IPS-18c (cell line): ENCODE data around the gene ZNF674.
"Not testable (repeated sequence)": the region's sequence is repeated elsewhere in the genome, so short reads cannot be mapped to it uniquely, and the experiment has no call there.

Source experiments
- H3K4me3 ChIP-seq: 2 replicates; pipeline ENCODE4 v1.7.0; 2013; ENCODE audit warnings: low read depth, mild to moderate bottlenecking, low read length, moderate library complexity; ENCODE audit not compliant: insufficient read depth
- H3K9me3 ChIP-seq: one replicate; pipeline ENCODE4 v1.6.1; 2013; ENCODE audit warnings: mild to moderate bottlenecking, low read length, moderate library complexity; ENCODE audit not compliant: control insufficient read depth, insufficient read depth

ZNF674 gene

GRCh38 chrX:46529740-46530403, 15.3 kb downstream of the ZNF674 start:
- not testable (repeated sequence) for H3K9me3 ChIP-seq, H3K4me3 ChIP-seq

GRCh38 chrX:46528640-46529039, 16.6 kb downstream of the ZNF674 start:
- H3K4me3 ChIP-seq, H3K9me3 ChIP-seq: not testable (repeated sequence)

- H3K4me3 ChIP-seq = no peak overlapping the region
- H3K9me3 ChIP-seq = peaks cover 8% of the 10 kb centered on the region
These were observed 39.1 kb downstream of the ZNF674 start for GRCh38 chrX:46506076-46506475.

- Histone ChIP-seq H3K9me3 (peaks cover 9% of the 10 kb centered on the region), H3K4me3 (no peak overlapping the region)
These were observed 42.4 kb downstream of the ZNF674 start for GRCh38 chrX:46502848-46503247.

GRCh38 chrX:46500054-46500453, 45.2 kb downstream of the ZNF674 start:
- Histone ChIP-seq H3K9me3 (peaks cover 8% of the 10 kb centered on the region), H3K4me3 (no peak overlapping the region)

- H3K9me3 ChIP-seq = peaks cover 12% of the 10 kb centered on the region
- no peak overlapping the region; the same call in 1 of the 2 replicates for H3K4me3 ChIP-seq
These were observed 56.5 kb downstream of the ZNF674 start for GRCh38 chrX:46488712-46489111.

GRCh38 chrX:46485897-46486296, 59.3 kb downstream of the ZNF674 start:
- no peak overlapping the region for H3K4me3 ChIP-seq
- peaks cover 9% of the 10 kb centered on the region for H3K9me3 ChIP-seq

GRCh38 chrX:46478634-46479033, 66.6 kb downstream of the ZNF674 start:
- H3K9me3 ChIP-seq, H3K4me3 ChIP-seq: not testable (repeated sequence)

- no peak overlapping the region for H3K4me3 ChIP-seq
These were observed 67.8 kb downstream of the ZNF674 start for GRCh38 chrX:46477435-46477834.

GRCh38 chrX:46465203-46465602, 80.0 kb downstream of the ZNF674 start:
- H3K4me3 ChIP-seq = no peak overlapping the region
- H3K9me3 ChIP-seq = no peaks in the 10 kb centered on the region

More at GRCh38 chrX:46477435-46477834, 67.8 kb downstream of the ZNF674 start:
- peaks cover 2% of the 10 kb centered on the region for H3K9me3 ChIP-seq

- no peak overlapping the region for H3K4me3 ChIP-seq
- H3K9me3 ChIP-seq = no peaks in the 10 kb centered on the region
These were observed 81.5 kb downstream of the ZNF674 start for GRCh38 chrX:46463682-46464081.

- H3K9me3 ChIP-seq = no peaks in the 10 kb centered on the region
- H3K4me3 ChIP-seq = no peak overlapping the region
These were observed 83.5 kb downstream of the ZNF674 start for GRCh38 chrX:46461660-46462191.

GRCh38 chrX:46460801-46461659, 84.2 kb downstream of the ZNF674 start:
- H3K4me3 ChIP-seq = not testable (repeated sequence)

GRCh38 chrX:46459603-46460002, 85.6 kb downstream of the ZNF674 start:
- no peaks in the 10 kb centered on the region for H3K9me3 ChIP-seq

More at GRCh38 chrX:46460801-46461659, 84.2 kb downstream of the ZNF674 start:
- not testable (repeated sequence) for H3K9me3 ChIP-seq

GRCh38 chrX:46456125-46456922, 88.9 kb downstream of the ZNF674 start:
- Histone ChIP-seq H3K4me3 (no peak overlapping the region), H3K9me3 (no peaks in the 10 kb centered on the region)

More at GRCh38 chrX:46459603-46460002, 85.6 kb downstream of the ZNF674 start:
- H3K4me3 ChIP-seq = no peak overlapping the region
